ENCODE data around the gene OCRL. TPM values are rescaled to one million over a fixed set of nuclear protein-coding genes. Genes with fewer than 3 reads are reported as not detected.

The OCRL gene
- total RNA-seq, 1 experiment from 2014 or later: 24.2 TPM

GRCh38 chrX:129494887-129495286 lies 45.2 kb upstream of the OCRL start:
- intact Hi-C loops (cut with micrococcal nuclease; ENCODE audit: unreplicated experiment): no loop called here
- no peaks in the 10 kb centered on the region for H3K9me3 Mint-ChIP-seq (ENCODE audit: unreplicated experiment)
- ChIA-PET POLR2A (no interaction called here), CTCF (no interaction called here)
- BruUV-seq (replicated peaks): no TSS peak
- H3K27ac Mint-ChIP-seq (ENCODE audit: unreplicated experiment): no peak overlapping the region
- peaks cover 19% of the 10 kb centered on the region for H3K36me3 Mint-ChIP-seq (ENCODE audit: insufficient read depth, unreplicated experiment)
- Histone ChIP-seq H3K4me1 (no peaks in the 10 kb centered on the region), H3K4me3 (ENCODE audit: low read depth, low read length) (no peak overlapping the region), H3K36me3 (ENCODE audit: control insufficient read depth, insufficient read depth, low read length) (no peaks in the 10 kb centered on the region), H3K27me3 (replicated peaks; ENCODE audit: control insufficient read depth, insufficient read depth, low read length) (no peaks in the 10 kb centered on the region), H3K9me3 (no peaks in the 10 kb centered on the region)
- no peaks in the 10 kb centered on the region for H3K27me3 Mint-ChIP-seq (ENCODE audit: insufficient read depth, unreplicated experiment)
- H3K4me1 Mint-ChIP-seq (ENCODE audit: low read depth, unreplicated experiment): no peaks in the 10 kb centered on the region
- no peak for TF ChIP-seq CTCF (IDR thresholded peaks at IDR 0.05; ENCODE audit: insufficient read depth in 1 of 2, low read depth in 1 of 2, low read length in 1 of 2, severe bottlenecking in 1 of 2, unreplicated experiment in 1 of 2)
- no peak for DNase-seq
- no peak overlapping the region for H3K4me3 Mint-ChIP-seq (ENCODE audit: unreplicated experiment)

GRCh38 chrX:129495900-129496299 lies 44.2 kb upstream of the OCRL start:
- no peak for DNase-seq
- Mint-ChIP-seq H3K9me3 (ENCODE audit: unreplicated experiment) (no peaks in the 10 kb centered on the region), H3K4me1 (ENCODE audit: low read depth, unreplicated experiment) (no peaks in the 10 kb centered on the region), H3K27ac (ENCODE audit: unreplicated experiment) (no peak overlapping the region), H3K4me3 (ENCODE audit: unreplicated experiment) (no peak overlapping the region), H3K36me3 (ENCODE audit: insufficient read depth, unreplicated experiment) (peaks cover 19% of the 10 kb centered on the region), H3K27me3 (ENCODE audit: insufficient read depth, unreplicated experiment) (no peaks in the 10 kb centered on the region)
- no peaks in the 10 kb centered on the region for H3K36me3 ChIP-seq (ENCODE audit: control insufficient read depth, insufficient read depth, low read length)
- H3K4me3 ChIP-seq (ENCODE audit: low read depth, low read length): no peak overlapping the region
- CTCF ChIA-PET: no interaction called here
- TF ChIP-seq CTCF (IDR thresholded peaks at IDR 0.05; ENCODE audit: insufficient read depth in 1 of 2, low read depth in 1 of 2, low read length in 1 of 2, severe bottlenecking in 1 of 2, unreplicated experiment in 1 of 2): no peak
- BruUV-seq (replicated peaks): no TSS peak
- H3K9me3 ChIP-seq: no peaks in the 10 kb centered on the region
- no peaks in the 10 kb centered on the region for H3K27me3 ChIP-seq (replicated peaks; ENCODE audit: control insufficient read depth, insufficient read depth, low read length)
- POLR2A ChIA-PET: no interaction called here
- no peaks in the 10 kb centered on the region for H3K4me1 ChIP-seq
- intact Hi-C loops (cut with micrococcal nuclease; ENCODE audit: unreplicated experiment): no loop called here

GRCh38 chrX:129496625-129497024 lies 43.4 kb upstream of the OCRL start:
- H3K27ac Mint-ChIP-seq (ENCODE audit: unreplicated experiment): no peak overlapping the region
- intact Hi-C loops (cut with micrococcal nuclease; ENCODE audit: unreplicated experiment): no loop called here
- H3K27me3 Mint-ChIP-seq (ENCODE audit: insufficient read depth, unreplicated experiment): no peaks in the 10 kb centered on the region
- BruUV-seq (replicated peaks): no TSS peak
- DNase-seq: no peak
- Histone ChIP-seq H3K36me3 (ENCODE audit: control insufficient read depth, insufficient read depth, low read length) (no peaks in the 10 kb centered on the region), H3K4me3 (ENCODE audit: low read depth, low read length) (no peak overlapping the region), H3K4me1 (no peaks in the 10 kb centered on the region), H3K27me3 (replicated peaks; ENCODE audit: control insufficient read depth, insufficient read depth, low read length) (no peaks in the 10 kb centered on the region), H3K9me3 (no peaks in the 10 kb centered on the region)
- no peaks in the 10 kb centered on the region for H3K9me3 Mint-ChIP-seq (ENCODE audit: unreplicated experiment)
- POLR2A ChIA-PET: no interaction called here
- CTCF ChIA-PET: no interaction called here
- H3K36me3 Mint-ChIP-seq (ENCODE audit: insufficient read depth, unreplicated experiment): peaks cover 20% of the 10 kb centered on the region
- TF ChIP-seq CTCF (IDR thresholded peaks at IDR 0.05; ENCODE audit: insufficient read depth in 1 of 2, low read depth in 1 of 2, low read length in 1 of 2, severe bottlenecking in 1 of 2, unreplicated experiment in 1 of 2): no peak
- no peaks in the 10 kb centered on the region for H3K4me1 Mint-ChIP-seq (ENCODE audit: low read depth, unreplicated experiment)
- H3K4me3 Mint-ChIP-seq (ENCODE audit: unreplicated experiment): no peak overlapping the region
